NCI-H146 treated with DMSO at 0.1 percent for 48 hours (cell line): ENCODE results near the gene AIM2.

Experiments
- DNase-seq: peaks from one replicate; lab custom pipeline; 2025; ENCODE audit not compliant: unreplicated experiment; lab: John Stamatoyannopoulos, UW

The AIM2 gene

DNA sequence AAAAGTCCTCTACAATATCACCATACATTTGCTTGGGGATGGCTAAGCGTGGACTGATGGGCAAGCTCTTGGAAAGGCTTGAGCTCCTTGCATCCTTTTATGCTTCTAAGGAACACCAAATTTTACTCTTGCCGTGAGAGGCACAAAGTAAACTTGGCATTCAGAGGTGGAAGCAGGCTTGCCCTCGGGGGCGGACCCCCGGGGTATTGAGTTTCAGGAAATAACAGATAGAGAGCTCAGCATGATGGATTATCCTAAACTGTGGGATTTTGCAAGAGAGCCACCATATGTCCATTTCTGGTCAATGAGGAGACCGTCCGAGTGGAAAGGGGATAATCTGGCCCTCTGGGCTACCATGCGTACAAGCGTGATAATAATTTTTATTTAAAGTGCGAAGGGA, 52.8 kb downstream of the AIM2 start:
- DNase-seq = no peak

DNA sequence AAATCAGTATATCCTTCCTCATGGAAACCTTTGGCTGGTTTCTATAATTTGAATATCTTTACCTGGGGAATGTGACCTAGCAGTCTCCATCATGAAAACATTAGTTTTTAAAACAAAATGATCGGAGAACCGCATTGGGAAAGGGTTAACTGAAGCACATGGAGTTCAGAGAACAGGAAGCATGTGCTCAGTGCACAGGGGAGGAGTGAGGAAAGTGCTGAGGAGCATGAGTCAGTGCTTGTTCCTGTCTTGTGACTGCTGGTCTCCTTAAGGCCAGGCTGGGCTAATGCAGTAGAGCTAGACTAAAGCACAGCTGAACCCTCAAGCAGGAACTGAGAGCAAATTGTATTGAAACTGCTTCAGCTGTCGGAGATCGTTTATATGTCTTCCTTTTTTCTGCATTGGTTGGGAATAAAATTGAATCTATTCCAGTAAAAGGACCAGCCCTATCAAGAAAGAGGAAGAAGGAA, 61.1 kb downstream of the AIM2 start:
- DNase-seq = no peak

DNA sequence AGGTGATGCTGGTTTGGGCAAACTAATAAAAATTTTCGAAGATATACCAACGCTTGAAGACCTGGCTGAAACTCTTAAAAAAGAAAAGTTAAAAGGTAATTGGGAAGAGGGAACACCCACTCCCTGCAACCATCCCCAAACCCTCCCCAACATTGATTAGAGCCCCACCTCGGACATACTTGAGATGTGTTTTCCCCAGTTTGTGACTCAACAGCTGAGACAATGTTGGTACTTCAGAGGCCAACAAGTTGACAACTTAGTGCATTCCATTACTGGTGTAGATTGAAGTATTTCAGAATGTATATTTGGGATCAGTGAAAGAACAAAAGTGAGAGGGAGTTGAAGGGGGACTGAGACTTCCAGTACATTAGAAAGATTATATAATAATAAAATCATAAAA, 61.7 kb downstream of the AIM2 start:
- no peak for DNase-seq

DNA sequence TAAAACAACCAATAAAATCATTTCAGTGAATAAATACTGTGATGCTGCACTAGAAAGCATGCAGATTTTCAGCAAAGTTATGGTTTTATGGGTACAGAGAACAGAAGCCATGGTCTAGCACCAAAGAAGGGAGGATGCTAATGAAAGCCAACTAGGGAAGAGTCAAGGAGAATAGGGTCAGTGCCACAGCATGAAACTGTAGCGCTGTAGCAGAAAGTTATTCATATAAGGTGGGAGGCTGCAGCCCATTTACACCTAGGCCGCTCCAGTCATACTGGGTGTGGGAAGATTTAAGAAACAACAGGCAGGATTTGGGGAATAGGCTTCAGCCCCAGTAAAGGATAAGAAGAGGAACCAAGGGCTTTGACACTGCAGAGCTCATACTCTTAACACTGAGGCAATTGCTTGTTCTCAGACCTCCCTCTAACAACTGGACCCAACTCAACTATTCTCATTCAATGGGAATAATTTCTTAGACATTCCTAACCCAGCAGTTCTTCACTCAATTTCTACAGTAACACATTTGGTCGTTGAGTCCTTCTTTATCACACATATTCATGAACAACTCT, 62.5 kb downstream of the AIM2 start:
- no peak for DNase-seq

DNA sequence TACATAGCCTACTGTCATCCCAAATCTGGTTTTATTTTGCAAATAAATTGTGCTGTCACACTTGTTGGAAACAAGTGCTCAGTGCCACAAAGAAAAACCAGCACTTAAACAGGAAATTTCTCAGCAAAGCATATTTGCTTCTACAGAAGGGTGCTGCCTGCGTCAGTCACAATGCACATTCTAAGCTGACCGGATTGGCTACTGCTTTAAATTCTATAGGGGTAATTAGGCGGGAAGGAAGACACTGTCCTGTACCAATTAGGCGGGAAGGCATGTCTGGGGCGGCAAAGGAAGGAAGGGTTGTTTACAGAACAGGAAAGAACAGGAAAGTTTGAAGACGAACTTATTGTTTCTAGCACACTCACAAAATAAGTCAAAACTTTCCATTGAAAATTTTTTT, 64.1 kb downstream of the AIM2 start:
- DNase-seq = no peak
